CD4-positive, CD25-positive, alpha-beta regulatory T cell (primary cell): ENCODE data around the gene SLC2A6. TPM values are rescaled to one million over a fixed set of nuclear protein-coding genes. Genes with fewer than 3 reads are reported as not detected.

ENCODE experiments used
- ATAC-seq, 2 donors: fragments of 150-1000 bp; cut with Tn5 transposase; one replicate each; pipeline ENCODE4 v1.10.0; 2021; ENCODE audit warnings: low read depth in 2 of 2, moderate number of reproducible peaks in 2 of 2, moderate library complexity in 1 of 2
- DNase-seq, 3 donors: peaks; one replicate each; pipeline versions ENCODE4 v3.0.0 to v3.0.0-alpha.2; 2012 to 2022; ENCODE audit warnings: mixed read lengths in 1 of 3
- H3K27ac ChIP-seq: one replicate; pipeline ENCODE4 v1.7.0; 2013; ENCODE audit warnings: mild to moderate bottlenecking, low read length; ENCODE audit not compliant: insufficient read depth, poor library complexity, severe bottlenecking
- H3K27me3 ChIP-seq: one replicate; pipeline ENCODE4 v1.7.0; 2013; ENCODE audit warnings: low read length; ENCODE audit not compliant: control insufficient read depth, insufficient read depth
- H3K36me3 ChIP-seq: one replicate; pipeline ENCODE4 v1.7.0; 2013; ENCODE audit warnings: mild to moderate bottlenecking, low read length, moderate library complexity; ENCODE audit not compliant: control insufficient read depth, insufficient read depth
- H3K4me1 ChIP-seq: 2 replicates; pipeline ENCODE4 v1.7.0; 2013; ENCODE audit warnings: mild to moderate bottlenecking, low read length; ENCODE audit not compliant: insufficient read depth, control insufficient read depth, poor library complexity, severe bottlenecking
- H3K4me3 ChIP-seq: one replicate; pipeline ENCODE4 v1.7.0; 2013; ENCODE audit warnings: low read depth, mild to moderate bottlenecking, low read length, moderate library complexity
- H3K9me3 ChIP-seq, 2 experiments: 1 replicate in 1 of 2; 2 replicates in 1 of 2; pipeline ENCODE4 v1.7.0; 2013; ENCODE audit warnings: low read length in 2 of 2, mild to moderate bottlenecking in 1 of 2, moderate library complexity in 1 of 2; ENCODE audit not compliant: control insufficient read depth in 2 of 2
- H3K27ac Mint-ChIP-seq, 3 donors: one replicate each; pipeline ENCODE4 v1.8.0; 2020 to 2022; ENCODE audit warnings: mild to moderate bottlenecking in 3 of 3, mixed read lengths in 3 of 3, moderate library complexity in 2 of 3
- H3K27me3 Mint-ChIP-seq: one replicate; pipeline ENCODE4 v1.8.0; 2022; ENCODE audit warnings: mild to moderate bottlenecking, mixed read lengths
- H3K36me3 Mint-ChIP-seq: one replicate; pipeline ENCODE4 v1.8.0; 2020; ENCODE audit warnings: mixed read lengths
- H3K4me1 Mint-ChIP-seq, 4 donors: one replicate each; pipeline ENCODE4 v1.8.0; 2020 to 2022; ENCODE audit warnings: mixed read lengths in 4 of 4, mild to moderate bottlenecking in 1 of 4
- H3K4me3 Mint-ChIP-seq, 4 donors: one replicate each; pipeline ENCODE4 v1.8.0; 2020 to 2022; ENCODE audit warnings: mild to moderate bottlenecking in 4 of 4, mixed read lengths in 4 of 4, moderate library complexity in 3 of 4
- H3K9me3 Mint-ChIP-seq, 7 donors: one replicate each; pipeline ENCODE4 v1.8.0; 2020 to 2022; ENCODE audit warnings: mixed read lengths in 7 of 7, mild to moderate bottlenecking in 3 of 7, moderate library complexity in 2 of 7
- polyA plus RNA-seq, 4 donors: library from polyadenylated mRNA; unstranded; fragments of 300-500 nt; fragmentation: Illumina TruSeq; gene quantifications; one replicate each; pipeline ENCODE4 v1.2.3, GENCODE V29; 2021
- total RNA-seq: library from RNA; stranded (reverse); gene quantifications from one replicate; pipeline ENCODE4 v1.2.3, GENCODE V29; 2022

The SLC2A6 gene
- total and polyA plus RNA-seq, 5 donors from 2014 or later, result 0.63 to 2.2 (median 1.8) TPM

GRCh38 chr9:133426011-133426410 lies 52.9 kb downstream of the SLC2A6 start:
- Mint-ChIP-seq H3K27ac (no peak overlapping the region), H3K9me3 (no peaks in the 10 kb centered on the region), H3K27me3 (peaks cover 34% of the 10 kb centered on the region), H3K4me1 (peaks cover 0 to 16% (median 3%) of the 10 kb centered on the region in 4 donors), H3K36me3 (no peaks in the 10 kb centered on the region), H3K4me3 (no peak overlapping the region)
- DNase-seq, result no peak
- Histone ChIP-seq H3K27me3 (no peaks in the 10 kb centered on the region), H3K36me3 (no peaks in the 10 kb centered on the region), H3K27ac (no peak overlapping the region), H3K4me1 (no peaks in the 10 kb centered on the region), H3K4me3 (no peak overlapping the region), H3K9me3 (no peaks in the 10 kb centered on the region)
- no peak for ATAC-seq

- DNase-seq, result no peak
- Histone ChIP-seq H3K4me3 (no peak overlapping the region), H3K4me1 (no peaks in the 10 kb centered on the region), H3K9me3 (no peaks in the 10 kb centered on the region), H3K27me3 (no peaks in the 10 kb centered on the region), H3K27ac (no peak overlapping the region), H3K36me3 (no peaks in the 10 kb centered on the region)
- Mint-ChIP-seq H3K4me1 (peaks cover 0 to 14% (median 6%) of the 10 kb centered on the region in 4 donors), H3K4me3 (no peak overlapping the region), H3K27ac (no peak overlapping the region), H3K36me3 (no peaks in the 10 kb centered on the region), H3K9me3 (no peaks in the 10 kb centered on the region), H3K27me3 (peaks cover 25% of the 10 kb centered on the region)
- ATAC-seq, result no peak
Measured at GRCh38 chr9:133425049-133425632, 53.8 kb downstream of the SLC2A6 start.

- H3K9me3 ChIP-seq, result no peaks in the 10 kb centered on the region
- no peak overlapping the region for H3K27ac Mint-ChIP-seq
- H3K27me3 ChIP-seq, result no peaks in the 10 kb centered on the region
- no peak overlapping the region for H3K4me3 ChIP-seq
- H3K4me3 Mint-ChIP-seq, result no peak overlapping the region
- no peak for ATAC-seq
- H3K4me1 ChIP-seq, result no peaks in the 10 kb centered on the region
- H3K27ac ChIP-seq, result no peak overlapping the region
- no peaks in the 10 kb centered on the region for H3K36me3 Mint-ChIP-seq
- H3K4me1 Mint-ChIP-seq, result peaks cover 0 to 17% (median 10%) of the 10 kb centered on the region in 4 donors
- DNase-seq, result no peak
- H3K9me3 Mint-ChIP-seq, result no peaks in the 10 kb centered on the region
- peaks cover 23% of the 10 kb centered on the region for H3K27me3 Mint-ChIP-seq
- H3K36me3 ChIP-seq, result no peaks in the 10 kb centered on the region
Measured at GRCh38 chr9:133424187-133424586, 54.7 kb downstream of the SLC2A6 start.

- Mint-ChIP-seq H3K4me3 (peak overlapping the region in 2 of 4 donors; percentile 32 to 47), H3K4me1 (peaks cover 0 to 23% (median 15%) of the 10 kb centered on the region in 4 donors), H3K27ac (peak overlapping the region in 1 of 3 donors; percentile 74), H3K36me3 (no peaks in the 10 kb centered on the region), H3K27me3 (peaks cover 23% of the 10 kb centered on the region), H3K9me3 (no peaks in the 10 kb centered on the region)
- no peak for DNase-seq
- ATAC-seq, result no peak
- Histone ChIP-seq H3K9me3 (no peaks in the 10 kb centered on the region), H3K27ac (no peak overlapping the region), H3K27me3 (no peaks in the 10 kb centered on the region), H3K4me1 (no peaks in the 10 kb centered on the region), H3K36me3 (no peaks in the 10 kb centered on the region), H3K4me3 (no peak overlapping the region)
Measured at GRCh38 chr9:133423216-133423615, 55.7 kb downstream of the SLC2A6 start.

- H3K9me3 ChIP-seq, result no peaks in the 10 kb centered on the region
- H3K27ac ChIP-seq, result no peak within 1 kb of the TSS
- no peaks in the 10 kb centered on the region for H3K36me3 ChIP-seq
- H3K27me3 Mint-ChIP-seq, result peaks cover 11% of the 10 kb centered on the region
- H3K4me1 ChIP-seq, result peaks cover 8% of the 10 kb centered on the region
- H3K4me3 Mint-ChIP-seq, result peak within 1 kb of the TSS in 3 of 4 donors; percentile 32 to 61 (median 59)
- DNase-seq, result peak in 1 of 3 donors; percentile 30
- H3K4me3 ChIP-seq, result no peak within 1 kb of the TSS
- H3K9me3 Mint-ChIP-seq, result no peaks in the 10 kb centered on the region
- no peaks in the 10 kb centered on the region for H3K27me3 ChIP-seq
- H3K36me3 Mint-ChIP-seq, result no peaks in the 10 kb centered on the region
- ATAC-seq, result no peak
- peaks cover 0 to 27% (median 18%) of the 10 kb centered on the region in 4 donors for H3K4me1 Mint-ChIP-seq
- H3K27ac Mint-ChIP-seq, result peak within 1 kb of the TSS; percentile 64 to 85 (median 77)
Measured at GRCh38 chr9:133421615-133422542, 57.0 kb downstream of the SLC2A6 start, which contains the start of gene ADAMTS13. ADAMTS13 (plus strand) TSS chr9:133422367; CDS start chr9:133422444, 77 bp downstream.

Other genes starting within 250 kb of the SLC2A6 start
- 0.62 TPM for gene ABO, start 203.9 kb downstream of the SLC2A6 start, total RNA-seq
- not detected for gene ABO, start 203.9 kb downstream of the SLC2A6 start, polyA plus RNA-seq
- 14.6 TPM for gene SURF6, start 142.9 kb downstream of the SLC2A6 start, total RNA-seq
- gene SURF6, start 142.9 kb downstream of the SLC2A6 start, polyA plus RNA-seq, result 1 to 10 TPM; 5.4 to 8.4 (median 6.9) TPM
- gene MED22, start 131.0 kb downstream of the SLC2A6 start, total RNA-seq, result 29.3 TPM
- gene MED22, start 131.0 kb downstream of the SLC2A6 start, polyA plus RNA-seq, result 10 to 100 TPM in 3 of 4 donors, 1 to 10 TPM in 1; 7.3 to 16.2 (median 11.1) TPM
- gene RPL7A, start 130.9 kb downstream of the SLC2A6 start, total RNA-seq, result 1,813 TPM
- gene RPL7A, start 130.9 kb downstream of the SLC2A6 start, polyA plus RNA-seq, result 1,000 to 10,000 TPM in 2 of 4 donors, 100 to 1,000 TPM in 2; 747 to 1,102 (median 951) TPM
- gene SURF1, start 122.6 kb downstream of the SLC2A6 start, total RNA-seq, result 41.8 TPM
- 100 to 1,000 TPM; 114 to 120 (median 115) TPM for gene SURF1, start 122.6 kb downstream of the SLC2A6 start, polyA plus RNA-seq
- 24.3 TPM for gene SURF2, start 122.5 kb downstream of the SLC2A6 start, total RNA-seq
- 10 to 100 TPM; 34.5 to 47.1 (median 37.0) TPM for gene SURF2, start 122.5 kb downstream of the SLC2A6 start, polyA plus RNA-seq
- 132 TPM for gene SURF4, start 103.0 kb downstream of the SLC2A6 start, total RNA-seq
- gene SURF4, start 103.0 kb downstream of the SLC2A6 start, polyA plus RNA-seq, result 100 to 1,000 TPM; 189 to 227 (median 212) TPM
- gene STKLD1, start 102.7 kb downstream of the SLC2A6 start, total RNA-seq, result 0.86 TPM
- under 1 TPM; 0.09 to 0.28 (median 0.15) TPM for gene STKLD1, start 102.7 kb downstream of the SLC2A6 start, polyA plus RNA-seq
- 19.4 TPM for gene REXO4, start 61.1 kb downstream of the SLC2A6 start, total RNA-seq
- 10 to 100 TPM in 3 of 4 donors, 1 to 10 TPM in 1; 9.8 to 17.8 (median 14.7) TPM for gene REXO4, start 61.1 kb downstream of the SLC2A6 start, polyA plus RNA-seq
- gene ADAMTS13, start 56.7 kb downstream of the SLC2A6 start, total RNA-seq, result 0.47 TPM
- under 1 TPM in 1 of 4 donors, not detected in 3; 0.10 TPM for gene ADAMTS13, start 56.7 kb downstream of the SLC2A6 start, polyA plus RNA-seq
- 1.8 TPM for gene CACFD1, start 19.1 kb downstream of the SLC2A6 start, total RNA-seq
- gene CACFD1, start 19.1 kb downstream of the SLC2A6 start, polyA plus RNA-seq, result 1 to 10 TPM; 1.2 to 3.0 (median 1.7) TPM
- not detected for gene MYMK, start 45.9 kb upstream of the SLC2A6 start, total RNA-seq
- gene MYMK, start 45.9 kb upstream of the SLC2A6 start, polyA plus RNA-seq, result not detected
- gene ADAMTSL2, start 55.6 kb upstream of the SLC2A6 start, total RNA-seq, result not detected
- gene ADAMTSL2, start 55.6 kb upstream of the SLC2A6 start, polyA plus RNA-seq, result not detected
- not detected for gene FAM163B, start 130.3 kb upstream of the SLC2A6 start, total RNA-seq
- not detected for gene FAM163B, start 130.3 kb upstream of the SLC2A6 start, polyA plus RNA-seq
- 0.12 TPM for gene DBH, start 157.3 kb upstream of the SLC2A6 start, total RNA-seq
- not detected for gene DBH, start 157.3 kb upstream of the SLC2A6 start, polyA plus RNA-seq